GM12892 (cell line): ENCODE results near the gene OTOP1.

ENCODE experiments used
- POLR2A ChIP-seq: IDR thresholded peaks from 2 replicates; pipeline ENCODE4 v1.6.1; 2011; ENCODE audit warnings: low read depth, low read length, control low read depth
- POLR2AphosphoS5 ChIP-seq: IDR thresholded peaks from 2 replicates; pipeline ENCODE4 v1.6.1; 2011; ENCODE audit warnings: low read depth, low read length, control low read depth
- TAF1 ChIP-seq: IDR thresholded peaks from 2 replicates; pipeline ENCODE4 v1.6.1; 2011; ENCODE audit warnings: low read depth, mild to moderate bottlenecking, control low read depth, low read length, borderline replicate concordance

DNA sequence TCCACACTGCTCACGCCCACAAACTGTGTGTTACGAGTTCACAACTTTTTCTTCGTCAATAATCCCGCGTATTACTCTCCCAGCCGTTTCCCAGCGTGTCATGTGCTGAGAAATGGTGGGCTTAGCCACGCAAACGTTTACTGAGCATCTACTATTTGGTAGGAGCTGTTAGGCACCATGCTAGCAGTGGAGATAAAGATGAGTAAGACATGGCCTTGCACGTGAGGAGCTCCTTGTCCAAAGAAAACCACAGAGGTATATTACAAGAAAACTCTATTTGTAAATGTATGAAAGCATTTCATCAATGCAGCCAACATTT, 22.1 kb upstream of the OTOP1 start:
- TF ChIP-seq TAF1: no peak
- no peak for TF ChIP-seq POLR2A
- no peak for TF ChIP-seq POLR2AphosphoS5
